B cell (primary cell): Measurements from ENCODE around the gene SRGAP1. TPM values are rescaled to one million over a fixed set of nuclear protein-coding genes. Genes with fewer than 3 reads are reported as not detected.

Experiments used
- ATAC-seq: fragments of 200-7000 bp; cut with Tn5 transposase; one replicate; pipeline ENCODE4 v1.10.0; 2021; ENCODE audit warnings: low read depth, mild to moderate bottlenecking, moderate number of reproducible peaks, moderate library complexity
- CTCF ChIA-PET: fragments of 350-600 bp; sonication (Branson Sonifier 250); formaldehyde crosslinking; loops from one replicate; lab custom pipeline; 2021; ENCODE audit warnings: antibody characterized with exemption, inconsistent platforms; lab: Charles Lee
- POLR2A ChIA-PET: fragments of 350-600 bp; sonication (Branson Sonifier 250); formaldehyde crosslinking; loops from one replicate; lab custom pipeline; 2021; ENCODE audit warnings: antibody characterized with exemption; lab: Charles Lee
- DNase-seq: peaks from one replicate; pipeline ENCODE4 v3.0.0; 2013
- H2AFZ ChIP-seq: 2 replicates; pipeline ENCODE4 v1.6.1; 2012; ENCODE audit warnings: mild to moderate bottlenecking, low read depth, low read length; ENCODE audit not compliant: insufficient read depth, poor library complexity, severe bottlenecking
- H3K27ac ChIP-seq, 2 donors: 1 replicate in 1 of 2; 2 replicates in 1 of 2; pipeline ENCODE4 v1.5.1; 2012 to 2013; ENCODE audit warnings: low read length in 2 of 2, mild to moderate bottlenecking in 2 of 2, moderate library complexity in 1 of 2
- H3K27me3 ChIP-seq, 4 experiments: fragments of 200-600 bp in 1 of 4; sonication (generic) in 1 of 4; replicated peaks in 1 of 4; 1 replicate in 2 of 4; 2 replicates in 2 of 4; pipeline versions ENCODE4 v1.6.1 to v1.7.0; 2013 to 2016; ENCODE audit warnings: low read length in 3 of 4, mild to moderate bottlenecking in 2 of 4, mixed read lengths in 1 of 4, moderate library complexity in 1 of 4; ENCODE audit not compliant: insufficient read depth in 4 of 4, control insufficient read depth in 3 of 4; ENCODE audit errors: control extremely low read depth in 1 of 4
- H3K36me3 ChIP-seq, 2 experiments: replicated peaks in 1 of 2; 1 replicate in 1 of 2; 2 replicates in 1 of 2; pipeline versions ENCODE4 v1.6.1 to v1.7.1; 2013; ENCODE audit warnings: low read length in 1 of 2; ENCODE audit not compliant: insufficient read depth in 2 of 2, control insufficient read depth in 1 of 2; ENCODE audit errors: control extremely low read depth in 1 of 2, extremely low read depth in 1 of 2
- H3K4me1 ChIP-seq, 2 donors: fragments of 200-600 bp in 1 of 2; sonication (generic) in 1 of 2; 1 replicate in 1 of 2; 2 replicates in 1 of 2; pipeline versions ENCODE4 v1.5.1 to v1.6.1; 2013 to 2017; ENCODE audit warnings: low read length in 2 of 2; ENCODE audit not compliant: control insufficient read depth in 2 of 2, insufficient read depth in 2 of 2
- H3K4me2 ChIP-seq: replicated peaks from 2 replicates; pipeline ENCODE3; 2012; ENCODE audit warnings: mild to moderate bottlenecking, low read depth, low read length; ENCODE audit not compliant: poor library complexity, severe bottlenecking
- H3K4me3 ChIP-seq, 5 experiments: fragments of 200-600 bp in 1 of 5; sonication (generic) in 1 of 5; 1 replicate in 3 of 5; 2 replicates in 2 of 5; pipeline versions ENCODE4 v1.5.1 to v1.7.0; 2011 to 2016; ENCODE audit warnings: low read length in 4 of 5, mild to moderate bottlenecking in 4 of 5, low read depth in 2 of 5, control low read depth in 1 of 5, moderate library complexity in 1 of 5; ENCODE audit not compliant: insufficient read depth in 1 of 5; ENCODE audit errors: control extremely low read depth in 1 of 5, extremely low read depth in 1 of 5
- H3K79me2 ChIP-seq: fragments of 200-600 bp; sonication (generic); one replicate; pipeline ENCODE4 v1.6.0; 2016; ENCODE audit warnings: low read length; ENCODE audit not compliant: control insufficient read depth, insufficient read depth
- H3K9ac ChIP-seq: fragments of 200-600 bp; sonication (generic); 2 replicates; pipeline ENCODE4 v1.6.1; 2017; ENCODE audit warnings: mild to moderate bottlenecking, low read length, moderate library complexity
- H3K9me3 ChIP-seq, 3 donors: one replicate each; pipeline versions ENCODE4 v1.6.1 to v1.7.1; 2013; ENCODE audit warnings: low read length in 2 of 3; ENCODE audit not compliant: control insufficient read depth in 2 of 3, insufficient read depth in 1 of 3; ENCODE audit errors: control extremely low read depth in 1 of 3
- H4K20me1 ChIP-seq: 2 replicates; pipeline ENCODE4 v1.6.0; 2012; ENCODE audit warnings: mild to moderate bottlenecking, low read length; ENCODE audit not compliant: insufficient read depth, control insufficient read depth, poor library complexity, severe bottlenecking
- H3K27ac Mint-ChIP-seq: one replicate; pipeline ENCODE4 v1.8.0; 2021; ENCODE audit warnings: mixed read lengths
- H3K27me3 Mint-ChIP-seq: one replicate; pipeline ENCODE4 v1.8.0; 2021; ENCODE audit warnings: mixed read lengths
- H3K4me1 Mint-ChIP-seq: one replicate; pipeline ENCODE4 v1.8.0; 2021; ENCODE audit warnings: mixed read lengths
- H3K4me3 Mint-ChIP-seq: one replicate; pipeline ENCODE4 v1.8.0; 2021; ENCODE audit warnings: mixed read lengths
- H3K9me3 Mint-ChIP-seq: one replicate; pipeline ENCODE4 v1.8.0; 2022; ENCODE audit warnings: mixed read lengths; ENCODE audit not compliant: insufficient read depth
- CTCF ChIP-seq: fragments of 200-600 bp; IDR thresholded peaks from one replicate; pipeline ENCODE4 v1.8.0; 2022; ENCODE audit warnings: antibody characterized with exemption, mild to moderate bottlenecking
- EZH2 ChIP-seq: IDR thresholded peaks from 2 replicates; pipeline ENCODE4 v1.6.1; 2012; ENCODE audit warnings: borderline replicate concordance, low read depth, mild to moderate bottlenecking, moderate library complexity, low read length; ENCODE audit not compliant: insufficient read depth, poor library complexity, severe bottlenecking
- WGBS: methylation state at CpG from one replicate; pipeline ENCODE4 v1.1.5; 2013; ENCODE audit warnings: missing lambda C conversion rate; ENCODE audit not compliant: insufficient coverage; 5-methylcytosine and 5-hydroxymethylcytosine counted together
- intact Hi-C: fragments of 100-400 bp; cut with micrococcal nuclease; formaldehyde crosslinking; loops from one replicate; pipeline ENCODE4 v1.10.0; 2022
- polyA plus RNA-seq: library from polyadenylated mRNA; depleted of rRNA; stranded (reverse); fragments of >200 nt; gene quantifications from 2 replicates; pipeline ENCODE4 v1.2.3, GENCODE V29; 2012
- total RNA-seq, 2 donors: library from RNA; stranded (reverse); fragments of 120-200 nt in 1 of 2; gene quantifications; 1 replicate in 1 of 2; 2 replicates in 1 of 2; pipeline versions ENCODE4 v1.2.3 to v1.2.4, GENCODE V29; 2013 to 2022

The SRGAP1 gene
- total and polyA plus RNA-seq, 2 donors (not counting 1 experiment from before 2014, with no cell fraction given) = under 0.01 to 0.22 TPM

GRCh38 chr12:64019654-64020053 is 175.2 kb downstream of the SRGAP1 start:
- Mint-ChIP-seq H3K9me3 (no peaks in the 10 kb centered on the region), H3K4me3 (no peak overlapping the region), H3K27ac (no peak overlapping the region), H3K27me3 (no peaks in the 10 kb centered on the region), H3K4me1 (no peaks in the 10 kb centered on the region)
- H3K27me3 ChIP-seq = no peaks in the 10 kb centered on the region
- H4K20me1 ChIP-seq = no peaks in the 10 kb centered on the region
- H3K27ac ChIP-seq = no peak overlapping the region
- H3K4me3 ChIP-seq = no peak overlapping the region
- no peaks in the 10 kb centered on the region for H3K79me2 ChIP-seq
- no peak for ATAC-seq
- H3K4me2 ChIP-seq = no peak overlapping the region
- WGBS = no CpG with 5 or more reads among the region's 1 CpG
- H3K9me3 ChIP-seq = no peaks in the 10 kb centered on the region
- TF ChIP-seq EZH2 (no peak), CTCF (no peak)
- POLR2A ChIA-PET = no interaction called here
- H3K4me1 ChIP-seq = no peaks in the 10 kb centered on the region
- no peak overlapping the region for H3K9ac ChIP-seq
- H2AFZ ChIP-seq = no peak overlapping the region
- CTCF ChIA-PET = no interaction called here
- intact Hi-C loops = no loop called here
- DNase-seq = no peak
- no peaks in the 10 kb centered on the region for H3K36me3 ChIP-seq

- Histone ChIP-seq H3K27me3 (no peaks in the 10 kb centered on the region), H3K36me3 (no peaks in the 10 kb centered on the region), H3K4me2 (no peak overlapping the region), H3K4me1 (no peaks in the 10 kb centered on the region), H3K27ac (no peak overlapping the region), H3K79me2 (no peaks in the 10 kb centered on the region), H3K9me3 (no peaks in the 10 kb centered on the region), H4K20me1 (no peaks in the 10 kb centered on the region), H3K9ac (no peak overlapping the region), H2AFZ (no peak overlapping the region), H3K4me3 (no peak overlapping the region)
- Mint-ChIP-seq H3K27ac (no peak overlapping the region), H3K27me3 (no peaks in the 10 kb centered on the region), H3K4me1 (no peaks in the 10 kb centered on the region), H3K9me3 (no peaks in the 10 kb centered on the region), H3K4me3 (no peak overlapping the region)
- DNase-seq (no peak), ATAC-seq (no peak)
- intact Hi-C loops = no loop called here
- ChIA-PET POLR2A (no interaction called here), CTCF (no interaction called here)
- TF ChIP-seq EZH2 (no peak), CTCF (no peak)
- WGBS = 97% methylated on average over 3 of the region's 9 CpGs
These were observed 180.9 kb downstream of the SRGAP1 start for GRCh38 chr12:64025174-64025958.
